Measurements from ENCODE around the gene TNNI3K.

Gene TNNI3K

GRCh38 chr1:74317663-74318062 is 82.5 kb downstream of the TNNI3K start:
- Histone ChIP-seq H3K27me3 (ENCODE audit: control insufficient read depth, insufficient read depth, low read length) (no peaks in the 10 kb centered on the region), H2AFZ (no peak overlapping the region), H3K4me2 (ENCODE audit: low read length) (no peak overlapping the region), H3K4me3 (ENCODE audit: low read depth, low read length) (no peak overlapping the region), H3K9me3 (ENCODE audit: control insufficient read depth, low read length) (no peaks in the 10 kb centered on the region), H3K4me1 (no peaks in the 10 kb centered on the region), H3K27ac (no peak overlapping the region), H3K36me3 (ENCODE audit: control insufficient read depth, insufficient read depth, low read length) (no peaks in the 10 kb centered on the region), H3K9ac (no peak overlapping the region), H3K79me2 (no peaks in the 10 kb centered on the region)
- TF ChIP-seq CTCF (IDR thresholded peaks at IDR 0.05): no peak

GRCh38 chr1:74323937-74324473 is 88.8 kb downstream of the TNNI3K start:
- no peak for TF ChIP-seq CTCF (IDR thresholded peaks at IDR 0.05)
- no peaks in the 10 kb centered on the region for H3K79me2 ChIP-seq
- H3K27ac ChIP-seq: no peak overlapping the region
- H3K4me1 ChIP-seq: no peaks in the 10 kb centered on the region
- H2AFZ ChIP-seq: no peak overlapping the region
- H3K9me3 ChIP-seq (ENCODE audit: control insufficient read depth, low read length): no peaks in the 10 kb centered on the region
- no peaks in the 10 kb centered on the region for H3K27me3 ChIP-seq (ENCODE audit: control insufficient read depth, insufficient read depth, low read length)
- H3K4me3 ChIP-seq (ENCODE audit: low read depth, low read length): no peak overlapping the region
- H3K36me3 ChIP-seq (ENCODE audit: control insufficient read depth, insufficient read depth, low read length): no peaks in the 10 kb centered on the region
- no peak overlapping the region for H3K9ac ChIP-seq
- no peak overlapping the region for H3K4me2 ChIP-seq (ENCODE audit: low read length)

GRCh38 chr1:74324684-74325448 is 89.7 kb downstream of the TNNI3K start:
- Histone ChIP-seq H3K27me3 (ENCODE audit: control insufficient read depth, insufficient read depth, low read length) (no peaks in the 10 kb centered on the region), H3K4me1 (no peaks in the 10 kb centered on the region), H3K4me2 (ENCODE audit: low read length) (no peak overlapping the region), H3K9ac (no peak overlapping the region), H3K4me3 (ENCODE audit: low read depth, low read length) (no peak overlapping the region), H3K79me2 (no peaks in the 10 kb centered on the region), H3K36me3 (ENCODE audit: control insufficient read depth, insufficient read depth, low read length) (no peaks in the 10 kb centered on the region), H2AFZ (no peak overlapping the region), H3K9me3 (ENCODE audit: control insufficient read depth, low read length) (no peaks in the 10 kb centered on the region), H3K27ac (no peak overlapping the region)
- no peak for TF ChIP-seq CTCF (IDR thresholded peaks at IDR 0.05)

GRCh38 chr1:74328851-74329250 is 93.7 kb downstream of the TNNI3K start:
- TF ChIP-seq CTCF (IDR thresholded peaks at IDR 0.05): no peak
- no peaks in the 10 kb centered on the region for H3K79me2 ChIP-seq

GRCh38 chr1:74333244-74333643 is 98.1 kb downstream of the TNNI3K start:
- H3K4me1 ChIP-seq: no peaks in the 10 kb centered on the region
- H3K9ac ChIP-seq: no peak overlapping the region
- no peaks in the 10 kb centered on the region for H3K9me3 ChIP-seq (ENCODE audit: control insufficient read depth, low read length)
- H3K36me3 ChIP-seq (ENCODE audit: control insufficient read depth, insufficient read depth, low read length): no peaks in the 10 kb centered on the region
- H3K4me3 ChIP-seq (ENCODE audit: low read depth, low read length): no peak overlapping the region
- no peak overlapping the region for H3K27ac ChIP-seq
- no peaks in the 10 kb centered on the region for H3K79me2 ChIP-seq
- no peak overlapping the region for H2AFZ ChIP-seq
- no peak for TF ChIP-seq CTCF (IDR thresholded peaks at IDR 0.05)
- no peaks in the 10 kb centered on the region for H3K27me3 ChIP-seq (ENCODE audit: control insufficient read depth, insufficient read depth, low read length)
- H3K4me2 ChIP-seq (ENCODE audit: low read length): no peak overlapping the region

More at GRCh38 chr1:74328851-74329250, 93.7 kb downstream of the TNNI3K start:
- H3K9me3 ChIP-seq (ENCODE audit: control insufficient read depth, low read length): no peaks in the 10 kb centered on the region
- H3K4me1 ChIP-seq: no peaks in the 10 kb centered on the region
- H3K4me2 ChIP-seq (ENCODE audit: low read length): no peak overlapping the region
- no peaks in the 10 kb centered on the region for H3K36me3 ChIP-seq (ENCODE audit: control insufficient read depth, insufficient read depth, low read length)
- H3K27ac ChIP-seq: no peak overlapping the region
- H3K4me3 ChIP-seq (ENCODE audit: low read depth, low read length): no peak overlapping the region
- H3K27me3 ChIP-seq (ENCODE audit: control insufficient read depth, insufficient read depth, low read length): no peaks in the 10 kb centered on the region
- H3K9ac ChIP-seq: no peak overlapping the region
- no peak overlapping the region for H2AFZ ChIP-seq
